Measurements from ENCODE around the gene ZYG11A.

DNA sequence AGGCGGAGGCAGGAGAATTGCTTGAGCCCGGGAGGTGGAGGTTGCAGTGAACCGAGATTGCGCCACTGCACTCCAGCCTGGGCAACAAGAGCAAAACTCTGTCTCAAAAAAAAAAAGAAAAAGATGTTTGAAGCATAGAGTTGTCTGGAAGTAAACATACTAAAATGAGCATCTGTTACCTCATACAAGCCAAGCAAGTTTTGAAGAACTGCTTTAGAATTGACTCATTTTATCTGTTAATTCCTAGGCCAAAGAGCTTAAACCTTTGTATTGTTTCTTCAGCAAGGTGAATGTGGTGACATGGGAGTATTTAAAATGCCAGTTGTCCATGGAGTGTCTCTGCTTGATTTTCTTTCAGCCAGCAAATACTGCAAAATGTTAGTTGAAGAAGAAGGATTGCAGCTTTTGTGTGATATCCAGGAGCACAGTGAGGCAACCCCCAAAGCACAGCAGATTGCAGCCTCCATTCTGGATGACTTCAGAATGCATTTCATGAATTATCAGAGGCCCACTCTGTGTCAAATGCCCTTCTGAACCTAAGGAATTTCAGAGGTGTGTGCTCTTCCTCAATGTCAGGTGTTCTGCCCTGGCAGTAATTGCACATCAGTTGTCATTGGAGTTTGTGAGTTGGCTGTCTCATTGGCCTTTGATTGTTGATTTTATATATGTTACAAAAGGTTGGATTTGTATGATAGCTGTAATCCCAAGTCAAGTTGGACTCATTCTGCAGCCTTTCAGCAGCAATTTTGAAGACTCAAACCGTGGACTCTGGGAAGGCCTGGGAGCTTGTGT is 50.1 kb downstream of the ZYG11A start:
- TF ChIP-seq, protein P1, sequence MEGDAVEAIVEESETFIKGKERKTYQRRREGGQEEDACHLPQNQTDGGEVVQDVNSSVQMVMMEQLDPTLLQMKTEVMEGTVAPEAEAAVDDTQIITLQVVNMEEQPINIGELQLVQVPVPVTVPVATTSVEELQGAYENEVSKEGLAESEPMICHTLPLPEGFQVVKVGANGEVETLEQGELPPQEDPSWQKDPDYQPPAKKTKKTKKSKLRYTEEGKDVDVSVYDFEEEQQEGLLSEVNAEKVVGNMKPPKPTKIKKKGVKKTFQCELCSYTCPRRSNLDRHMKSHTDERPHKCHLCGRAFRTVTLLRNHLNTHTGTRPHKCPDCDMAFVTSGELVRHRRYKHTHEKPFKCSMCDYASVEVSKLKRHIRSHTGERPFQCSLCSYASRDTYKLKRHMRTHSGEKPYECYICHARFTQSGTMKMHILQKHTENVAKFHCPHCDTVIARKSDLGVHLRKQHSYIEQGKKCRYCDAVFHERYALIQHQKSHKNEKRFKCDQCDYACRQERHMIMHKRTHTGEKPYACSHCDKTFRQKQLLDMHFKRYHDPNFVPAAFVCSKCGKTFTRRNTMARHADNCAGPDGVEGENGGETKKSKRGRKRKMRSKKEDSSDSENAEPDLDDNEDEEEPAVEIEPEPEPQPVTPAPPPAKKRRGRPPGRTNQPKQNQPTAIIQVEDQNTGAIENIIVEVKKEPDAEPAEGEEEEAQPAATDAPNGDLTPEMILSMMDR (IDR thresholded peaks at IDR 0.05) = no peak
- TF ChIP-seq POLR2A (IDR thresholded peaks at IDR 0.05) (no peak), EP300 (IDR thresholded peaks at IDR 0.05) (no peak)
